ENCODE data around the gene LCLAT1. TPM values are rescaled to one million over a fixed set of nuclear protein-coding genes. Genes with fewer than 3 reads are reported as not detected.

LCLAT1 gene
- total RNA-seq, 2 experiments from 2014 or later = 19.0 to 20.5 TPM

GRCh38 chr2:30408961-30409387 lies 38.1 kb upstream of the LCLAT1 start:
- no peak overlapping the region for H3K4me3 Mint-ChIP-seq
- H3K4me1 Mint-ChIP-seq (ENCODE audit: low read depth) = peaks cover 38% of the 10 kb centered on the region
- ChIA-PET CTCF (interaction anchor here (1.2 kb wide), 1 partner anchor 9 kb away, joined by 3 read pairs; no protein-coding TSS in a partner anchor), POLR2A (interaction anchor here (2.2 kb wide), 1 partner anchor 13 kb away, joined by 6 read pairs; no protein-coding TSS in a partner anchor)
- H3K36me3 Mint-ChIP-seq (ENCODE audit: low read depth) = no peaks in the 10 kb centered on the region
- DNase-seq (no peak), ATAC-seq (no peak)
- H3K9me3 Mint-ChIP-seq = no peaks in the 10 kb centered on the region
- no peak for TF ChIP-seq CTCF (IDR thresholded peaks at IDR 0.05)
- no peak overlapping the region for H3K27ac Mint-ChIP-seq
- intact Hi-C loops (cut with micrococcal nuclease) = no loop called here
- H3K27me3 Mint-ChIP-seq = no peaks in the 10 kb centered on the region

- peak; percentile 84 for ATAC-seq
- DNase-seq = peak; percentile 30
- CTCF ChIA-PET = interaction anchor here (0.7 to 1.2 kb wide), 3 partner anchors 10 to 25 kb away, joined by 3 read pairs; no protein-coding TSS in a partner anchor
- Mint-ChIP-seq H3K9me3 (no peaks in the 10 kb centered on the region), H3K27ac (peak overlapping the region; percentile 59), H3K4me1 (ENCODE audit: low read depth) (peaks cover 31% of the 10 kb centered on the region), H3K27me3 (no peaks in the 10 kb centered on the region), H3K4me3 (no peak overlapping the region), H3K36me3 (ENCODE audit: low read depth) (no peaks in the 10 kb centered on the region)
- POLR2A ChIA-PET = interaction anchor here (0.7 to 2.2 kb wide), 2 partner anchors 10 to 12 kb away, joined by 3 to 6 read pairs; no protein-coding TSS in a partner anchor
- intact Hi-C loops (cut with micrococcal nuclease) = loop anchor here (5.0 kb wide), 1 partner anchor 43 kb away; no protein-coding TSS in a partner anchor
- TF ChIP-seq CTCF (IDR thresholded peaks at IDR 0.05) = no peak
These were observed 36.8 kb upstream of the LCLAT1 start for GRCh38 chr2:30410217-30410616.

GRCh38 chr2:30412047-30412683 lies 34.9 kb upstream of the LCLAT1 start:
- no peak overlapping the region for H3K27ac Mint-ChIP-seq
- H3K4me1 Mint-ChIP-seq (ENCODE audit: low read depth) = peaks cover 28% of the 10 kb centered on the region
- CTCF ChIA-PET = interaction anchor here (1.5 kb wide), 1 partner anchor 66 kb away, joined by 3 read pairs; no protein-coding TSS in a partner anchor
- intact Hi-C loops (cut with micrococcal nuclease) = loop anchor here (5.0 kb wide), 1 partner anchor 45 kb away; no protein-coding TSS in a partner anchor
- H3K9me3 Mint-ChIP-seq = no peaks in the 10 kb centered on the region
- no peaks in the 10 kb centered on the region for H3K36me3 Mint-ChIP-seq (ENCODE audit: low read depth)
- no peaks in the 10 kb centered on the region for H3K27me3 Mint-ChIP-seq
- ATAC-seq (no peak), DNase-seq (no peak)
- H3K4me3 Mint-ChIP-seq = no peak overlapping the region
- TF ChIP-seq CTCF (IDR thresholded peaks at IDR 0.05) = no peak
- POLR2A ChIA-PET = interaction anchor here (1.8 kb wide), 1 partner anchor 35 kb away, joined by 5 read pairs; the partner anchor contains the start of gene LCLAT1

GRCh38 chr2:30412684-30413570 lies 34.1 kb upstream of the LCLAT1 start:
- POLR2A ChIA-PET = interaction anchor here (1.4 to 1.8 kb wide), 2 partner anchors 10 to 34 kb away, joined by 3 to 5 read pairs; partner anchors contain the start of gene LCLAT1
- H3K27ac Mint-ChIP-seq = no peak overlapping the region
- H3K36me3 Mint-ChIP-seq (ENCODE audit: low read depth) = no peaks in the 10 kb centered on the region
- CTCF ChIA-PET = interaction anchor here (1.5 kb wide), 1 partner anchor 67 kb away, joined by 3 read pairs; no protein-coding TSS in a partner anchor
- DNase-seq (no peak), ATAC-seq (no peak)
- H3K27me3 Mint-ChIP-seq = no peaks in the 10 kb centered on the region
- no peak for TF ChIP-seq CTCF (IDR thresholded peaks at IDR 0.05)
- intact Hi-C loops (cut with micrococcal nuclease) = loop anchor here (5.0 kb wide), 1 partner anchor 46 kb away; no protein-coding TSS in a partner anchor
- no peak overlapping the region for H3K4me3 Mint-ChIP-seq
- H3K9me3 Mint-ChIP-seq = no peaks in the 10 kb centered on the region
- H3K4me1 Mint-ChIP-seq (ENCODE audit: low read depth) = peaks cover 28% of the 10 kb centered on the region
